Uterus (tissue), 2 donors: ENCODE results near the gene CIPC.

Source experiments
- POLR2A ChIP-seq, 2 donors: fragments of 450-650 bp; IDR thresholded peaks; one replicate each; pipeline ENCODE4 v1.6.1; 2016; ENCODE audit warnings: antibody characterized with exemption in 2 of 2, mild to moderate bottlenecking in 1 of 2, moderate library complexity in 1 of 2
- TF ChIP-seq, protein P1 (sequence below), 4 experiments: fragments of 200-600 bp in 2 of 4; fragments of 450-650 bp in 2 of 4; sonication (generic) in 2 of 4; IDR thresholded peaks; one replicate each; pipeline ENCODE4 v1.5.1; 2016 to 2019; ENCODE audit warnings: antibody characterized with exemption in 4 of 4, mild to moderate bottlenecking in 2 of 4, moderate library complexity in 1 of 4

DNA sequence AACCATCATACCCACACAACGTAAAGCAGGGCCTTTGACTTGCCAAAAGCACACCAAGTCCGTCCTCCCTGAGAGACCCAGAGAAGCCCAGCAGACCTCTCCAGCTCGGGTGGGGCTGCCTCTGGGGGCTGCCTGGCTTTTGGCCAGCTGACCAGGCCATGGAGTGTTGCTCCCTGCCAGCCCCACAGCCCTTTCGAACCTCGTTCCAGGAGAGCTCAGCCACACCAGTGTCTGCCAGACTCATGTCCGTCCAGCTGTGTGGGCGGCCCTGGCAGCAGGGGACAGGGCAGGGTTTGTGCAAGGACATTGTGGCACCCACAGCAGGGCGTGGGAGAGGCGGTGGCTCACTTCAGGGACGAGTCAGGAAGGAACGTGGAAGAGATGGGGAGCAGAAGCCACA, 46.9 kb upstream of the CIPC start:
- TF ChIP-seq, protein P1, sequence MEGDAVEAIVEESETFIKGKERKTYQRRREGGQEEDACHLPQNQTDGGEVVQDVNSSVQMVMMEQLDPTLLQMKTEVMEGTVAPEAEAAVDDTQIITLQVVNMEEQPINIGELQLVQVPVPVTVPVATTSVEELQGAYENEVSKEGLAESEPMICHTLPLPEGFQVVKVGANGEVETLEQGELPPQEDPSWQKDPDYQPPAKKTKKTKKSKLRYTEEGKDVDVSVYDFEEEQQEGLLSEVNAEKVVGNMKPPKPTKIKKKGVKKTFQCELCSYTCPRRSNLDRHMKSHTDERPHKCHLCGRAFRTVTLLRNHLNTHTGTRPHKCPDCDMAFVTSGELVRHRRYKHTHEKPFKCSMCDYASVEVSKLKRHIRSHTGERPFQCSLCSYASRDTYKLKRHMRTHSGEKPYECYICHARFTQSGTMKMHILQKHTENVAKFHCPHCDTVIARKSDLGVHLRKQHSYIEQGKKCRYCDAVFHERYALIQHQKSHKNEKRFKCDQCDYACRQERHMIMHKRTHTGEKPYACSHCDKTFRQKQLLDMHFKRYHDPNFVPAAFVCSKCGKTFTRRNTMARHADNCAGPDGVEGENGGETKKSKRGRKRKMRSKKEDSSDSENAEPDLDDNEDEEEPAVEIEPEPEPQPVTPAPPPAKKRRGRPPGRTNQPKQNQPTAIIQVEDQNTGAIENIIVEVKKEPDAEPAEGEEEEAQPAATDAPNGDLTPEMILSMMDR (IDR thresholded peaks at IDR 0.05), result no peak
- TF ChIP-seq POLR2A (IDR thresholded peaks at IDR 0.05), result no peak
